Stimulated activated CD8-positive, alpha-beta memory T cell treated with anti-CD3 and anti-CD28 coated beads, Interleukin-4, amount 100 ng/mL, for 48 hours (primary cell): ENCODE results near the gene BABAM2.

Experiments used
- DNase-seq: peaks from one replicate; pipeline ENCODE4 v3.0.0-alpha.2; 2020

Gene BABAM2

DNA sequence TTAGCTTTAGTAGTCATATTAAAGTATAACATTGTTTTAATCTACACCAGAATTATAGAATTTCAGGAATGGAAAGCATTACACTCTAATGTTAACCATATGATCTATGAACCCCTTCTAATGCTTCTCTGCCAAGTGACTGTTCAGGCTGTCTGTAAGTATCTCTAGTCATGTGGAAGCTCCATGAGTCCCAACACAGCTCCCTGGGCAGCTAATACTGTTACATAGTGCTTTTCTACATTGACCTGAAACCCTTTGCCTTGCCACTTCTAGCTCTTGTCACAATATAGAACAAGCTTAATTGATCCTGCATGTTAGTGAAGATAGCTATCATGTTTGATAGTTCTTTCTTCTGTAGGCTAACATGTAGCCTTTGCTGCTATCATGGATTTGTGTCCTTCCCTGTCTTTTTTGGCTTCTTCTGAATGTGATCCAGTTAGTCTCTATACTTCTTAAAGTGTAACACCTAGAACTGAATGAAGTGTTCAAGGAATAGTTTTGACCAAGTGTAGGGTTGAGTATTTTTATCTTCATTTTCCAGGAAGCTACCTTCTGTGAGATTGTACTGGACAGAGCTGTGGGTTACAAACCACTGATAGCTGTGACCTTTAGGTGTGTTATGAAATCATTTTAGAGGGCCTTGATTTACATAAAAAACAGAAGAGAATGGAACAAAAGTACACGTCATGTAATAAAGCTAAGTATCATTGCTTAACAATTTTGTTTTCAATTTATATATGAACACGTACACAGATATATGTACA lies 23.7 kb downstream of the BABAM2 start:
- no peak for DNase-seq

GRCh38 chr2:27914805-27915175 lies 24.3 kb downstream of the BABAM2 start:
- no peak for DNase-seq

- DNase-seq = no peak
These were observed 24.7 kb downstream of the BABAM2 start for GRCh38 chr2:27915191-27915590.

DNA sequence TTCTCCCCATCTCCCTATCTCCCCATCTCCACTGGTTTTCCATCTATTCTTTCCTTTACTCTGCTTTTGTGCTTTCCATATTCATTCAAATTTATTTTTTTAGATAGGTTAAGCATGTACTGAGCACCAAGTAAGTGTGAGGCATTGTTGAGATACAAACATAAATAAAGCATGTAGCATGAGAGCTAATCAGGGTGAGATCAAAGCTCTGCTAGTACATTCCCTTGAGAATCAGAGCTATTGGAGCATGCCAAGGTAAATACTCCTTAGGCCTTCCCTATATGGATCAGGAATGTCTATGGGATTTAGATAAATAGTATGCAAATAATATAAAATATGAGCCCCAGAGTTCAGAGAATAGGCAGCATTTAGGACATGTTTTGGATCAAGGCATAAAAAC lies 25.3 kb downstream of the BABAM2 start:
- no peak for DNase-seq

DNA sequence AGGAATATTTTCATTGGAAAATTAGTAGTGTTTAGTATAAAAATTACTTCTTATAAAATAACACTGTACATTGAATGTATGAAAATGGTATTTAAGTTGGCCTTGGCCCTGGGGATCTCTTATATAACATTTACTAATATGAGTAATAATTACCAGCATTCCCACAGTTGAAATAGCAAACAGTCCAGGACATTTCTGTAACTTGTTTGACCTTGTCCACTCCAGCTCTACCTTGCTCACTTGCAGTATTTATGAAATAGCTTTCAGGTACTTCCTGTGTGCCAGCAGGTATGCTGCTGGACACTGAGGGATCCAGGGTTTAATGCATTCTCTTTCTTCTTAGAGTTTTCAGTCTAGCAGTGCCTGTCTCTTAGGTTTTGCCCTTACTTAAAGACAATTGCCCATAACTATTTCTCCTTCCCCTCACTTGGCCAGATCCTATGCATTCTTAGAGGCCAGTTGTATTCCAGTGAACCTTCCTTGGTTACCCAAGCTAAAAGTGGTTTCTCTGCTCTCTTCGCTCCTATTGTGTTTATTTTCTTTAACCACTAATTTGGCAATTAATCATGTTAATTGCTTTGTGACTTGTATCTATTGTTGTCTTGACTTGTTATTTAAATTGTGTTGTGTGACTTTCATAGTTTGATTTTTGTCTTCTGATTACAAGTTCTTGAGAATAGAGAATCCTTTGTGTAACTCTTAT lies 25.9 kb downstream of the BABAM2 start:
- no peak for DNase-seq

DNA sequence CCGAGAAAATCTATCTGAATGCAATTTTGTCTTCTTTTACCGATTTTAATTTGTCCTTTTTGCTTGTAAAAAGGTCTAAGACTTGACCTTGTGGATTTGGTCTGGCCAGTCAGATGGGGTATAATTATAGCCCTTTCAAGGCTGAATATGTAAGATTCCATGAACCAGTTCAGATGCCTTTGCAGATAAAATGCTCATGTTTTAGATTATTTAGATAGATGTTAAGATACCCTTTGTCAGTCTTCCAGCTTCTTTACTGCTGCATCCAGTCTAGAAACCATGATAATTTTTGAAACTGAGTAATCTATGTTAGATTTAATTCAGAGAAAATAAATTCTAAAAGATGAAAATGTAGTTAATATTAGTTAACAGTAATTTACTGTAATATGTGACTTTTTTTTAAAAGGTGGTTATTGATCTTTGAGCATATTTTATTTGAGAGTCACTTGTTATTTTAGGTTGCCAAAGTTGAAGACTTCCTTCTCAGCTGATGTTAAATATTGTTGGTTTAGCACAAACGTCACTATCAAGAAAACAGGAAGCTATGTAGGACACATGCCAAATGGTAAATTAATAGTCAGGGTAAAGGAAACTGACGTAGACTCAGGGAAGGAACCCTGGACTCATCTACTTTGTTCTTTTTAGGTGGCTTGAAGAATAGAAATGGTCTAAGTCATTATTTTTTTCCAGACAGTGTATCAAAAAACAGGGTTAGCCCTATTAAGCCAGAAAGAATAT lies 29.8 kb downstream of the BABAM2 start:
- no peak for DNase-seq

GRCh38 chr2:27921424-27921823 lies 30.9 kb downstream of the BABAM2 start:
- no peak for DNase-seq

DNA sequence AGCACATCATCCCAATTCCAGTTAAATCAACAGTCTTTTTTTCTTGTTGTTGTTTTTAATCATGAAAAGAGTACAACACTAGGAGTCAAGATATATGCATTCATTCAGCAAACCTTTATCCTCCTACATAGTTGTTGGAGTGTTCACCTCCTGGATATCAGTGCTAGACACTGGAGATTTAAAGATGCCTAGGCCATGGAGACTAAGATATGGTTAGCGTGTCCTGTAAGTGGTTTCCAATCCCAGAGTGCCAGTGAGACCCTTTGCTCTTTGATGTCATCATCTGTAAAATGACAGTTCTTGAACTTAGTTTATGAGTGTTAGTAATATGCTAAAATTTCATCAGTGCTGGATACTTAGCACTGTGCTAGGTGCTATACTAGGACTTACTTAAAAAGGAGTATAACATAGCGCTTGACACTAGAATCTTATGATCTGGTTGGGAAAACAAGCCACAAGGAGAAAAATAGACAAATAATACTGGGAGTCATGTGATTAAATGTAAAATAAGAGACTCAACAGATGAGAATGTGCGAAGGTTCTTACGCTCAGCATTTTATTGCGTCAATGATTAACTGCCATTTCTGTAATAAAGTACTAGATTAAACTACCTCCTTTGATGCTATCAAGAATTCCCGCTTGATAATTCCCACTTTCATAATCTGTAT lies 31.5 kb downstream of the BABAM2 start:
- DNase-seq = no peak

GRCh38 chr2:27922842-27923241 lies 32.3 kb downstream of the BABAM2 start:
- no peak for DNase-seq

- DNase-seq = no peak
These were observed 35.4 kb downstream of the BABAM2 start for GRCh38 chr2:27925766-27926472.

- DNase-seq = no peak
These were observed 39.5 kb downstream of the BABAM2 start for GRCh38 chr2:27929916-27930486.

- DNase-seq = no peak
These were observed 40.9 kb downstream of the BABAM2 start for GRCh38 chr2:27931361-27931950.

DNA sequence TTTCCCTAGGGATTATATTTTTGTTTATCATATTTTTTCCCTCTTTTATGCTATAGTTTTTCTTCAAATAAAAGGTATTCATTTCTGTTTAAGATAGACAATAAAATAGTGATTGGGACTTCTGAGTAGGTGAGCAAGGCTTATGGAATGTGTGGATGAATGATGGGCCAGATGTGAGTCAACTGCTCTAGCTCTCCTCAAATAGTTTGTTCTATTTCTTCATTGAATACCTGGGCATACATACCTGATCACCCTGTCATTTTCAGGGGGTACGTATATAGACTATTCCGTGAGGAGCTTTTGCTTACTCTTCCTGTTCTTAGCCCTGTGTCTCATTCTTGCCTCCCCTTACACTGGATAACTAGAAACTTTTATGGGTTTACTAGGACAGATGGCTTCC lies 41.9 kb downstream of the BABAM2 start:
- DNase-seq = no peak

DNA sequence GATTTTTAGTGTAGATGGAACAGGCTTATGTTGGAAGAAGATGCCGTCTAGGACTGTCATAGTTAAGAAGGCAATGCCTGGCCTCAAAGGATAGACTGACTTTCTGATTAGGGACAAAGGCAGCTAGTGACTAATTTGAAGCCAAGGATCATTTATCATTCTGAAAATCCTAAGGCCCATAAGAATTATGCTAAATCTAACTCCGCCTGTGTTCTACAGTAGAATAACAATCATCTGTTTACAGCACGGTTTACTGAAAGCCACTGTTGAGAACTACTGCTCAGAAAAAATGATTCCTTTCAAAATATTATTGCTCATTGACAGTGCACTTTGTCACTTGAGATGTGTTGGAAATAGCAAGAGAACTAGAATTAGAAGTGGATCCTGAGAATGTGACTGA lies 44.5 kb downstream of the BABAM2 start:
- DNase-seq = no peak

- DNase-seq = no peak
These were observed 49.7 kb downstream of the BABAM2 start for GRCh38 chr2:27940090-27940671.

DNA sequence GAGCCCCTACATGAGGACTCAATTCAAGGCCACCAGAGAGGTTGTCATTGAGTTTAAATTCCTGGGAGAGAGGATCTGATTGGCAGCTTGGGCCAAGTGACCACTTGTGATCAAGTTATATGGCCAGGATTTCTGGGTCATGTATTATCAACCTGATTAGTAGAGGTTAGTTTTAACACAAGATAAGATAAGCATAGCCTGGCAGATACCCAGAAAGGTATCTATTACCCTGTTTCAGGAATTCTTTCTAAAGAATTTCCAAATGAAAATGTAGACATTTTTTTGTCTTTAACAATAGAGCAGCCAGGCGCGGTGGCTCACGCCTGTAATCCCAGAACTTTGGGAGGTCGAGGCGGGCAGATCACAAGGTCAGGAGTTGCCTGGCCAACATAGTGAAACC lies 50.5 kb downstream of the BABAM2 start:
- no peak for DNase-seq

DNA sequence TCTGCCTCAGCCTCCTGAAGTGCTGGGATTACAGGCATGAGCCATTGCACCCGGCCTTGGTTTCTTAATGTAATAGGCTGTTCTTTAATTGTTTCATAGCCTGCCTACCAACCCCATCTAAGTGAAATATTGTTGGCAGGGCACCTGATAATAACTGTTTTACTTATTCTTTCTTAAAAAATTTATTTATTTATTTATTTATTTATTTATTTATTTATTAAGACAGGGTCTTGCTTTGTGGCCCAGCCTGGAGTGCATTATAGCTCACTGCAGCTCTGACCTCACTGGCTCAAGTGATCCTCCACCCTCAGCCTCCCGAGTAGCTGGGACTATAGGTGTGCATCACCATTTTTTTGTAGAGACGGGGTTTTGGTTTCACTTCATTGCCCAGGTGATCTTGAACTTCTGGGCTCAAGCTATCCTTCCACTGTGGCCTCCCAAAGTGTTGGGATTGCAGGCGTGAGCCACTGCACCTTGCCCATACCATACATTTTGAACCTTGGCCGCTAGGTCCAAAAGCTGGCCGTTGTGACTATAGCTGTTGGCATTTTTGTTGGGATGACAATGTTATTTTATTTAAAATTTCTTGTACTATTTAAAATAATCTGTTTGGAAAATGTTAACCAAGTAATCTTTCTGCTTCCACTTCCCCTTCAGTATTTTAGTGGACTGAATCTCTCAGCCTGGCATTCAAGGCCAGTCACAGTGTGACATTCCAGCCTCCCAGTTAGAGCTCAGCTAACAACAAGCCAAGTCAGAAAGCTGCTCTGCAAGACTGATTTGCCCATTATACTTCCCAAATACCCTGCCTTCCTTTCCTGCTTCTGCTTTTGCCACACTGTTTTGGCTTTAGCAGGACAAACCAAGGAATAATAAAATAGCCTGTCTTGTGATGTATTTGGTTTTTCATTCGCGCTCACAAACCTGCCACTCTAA lies 52.4 kb downstream of the BABAM2 start:
- DNase-seq = no peak

GRCh38 chr2:27946530-27947060 lies 56.1 kb downstream of the BABAM2 start:
- DNase-seq = no peak

DNA sequence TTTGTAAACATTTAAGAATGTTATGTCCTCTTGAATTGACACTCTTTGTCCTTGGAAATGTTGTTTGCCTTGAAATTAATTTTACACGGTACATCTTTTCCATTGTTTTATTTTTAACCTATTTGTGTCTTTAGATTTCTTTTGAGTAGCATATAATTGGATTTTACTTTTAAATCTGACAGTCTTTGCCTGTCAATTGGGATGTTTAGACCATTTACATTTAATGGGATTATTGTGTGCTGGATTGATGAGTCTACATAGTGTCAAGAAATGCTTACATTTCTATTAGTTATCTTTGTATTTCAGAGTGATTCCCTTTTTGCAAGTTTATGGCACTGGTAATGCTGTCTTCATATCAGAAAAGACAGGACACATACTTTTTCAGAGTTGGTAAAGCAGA lies 61.5 kb downstream of the BABAM2 start:
- DNase-seq = no peak

DNA sequence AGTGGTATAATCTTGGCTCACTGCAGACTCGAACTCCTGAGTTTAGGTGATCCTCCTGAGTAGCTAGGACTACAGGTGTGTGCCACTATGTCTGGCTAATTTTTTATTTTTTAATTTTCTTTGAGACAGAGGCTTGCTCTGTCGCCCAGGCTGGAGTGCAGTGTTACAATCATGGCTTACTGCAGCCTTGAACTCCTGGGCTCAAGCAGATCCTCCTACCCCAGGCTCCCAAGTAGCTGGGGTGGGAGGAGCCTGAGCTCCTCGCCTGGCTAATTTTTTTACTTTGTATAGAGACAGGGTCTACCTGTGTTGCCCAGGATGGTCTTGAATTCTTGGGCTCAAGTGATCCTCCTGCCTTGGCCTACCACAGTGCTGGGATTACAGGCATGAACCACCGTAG lies 62.5 kb downstream of the BABAM2 start:
- DNase-seq = no peak
